NCI-H460 (cell line): ENCODE measurements around the gene CLIC4. TPM values are rescaled to one million over a fixed set of nuclear protein-coding genes. Genes with fewer than 3 reads are reported as not detected.

Experiments
- small RNA-seq, 2 experiments: library from RNA; depleted of rRNA; stranded (forward); fragments of <200 nt; gene quantifications; one replicate each; pipeline ENCODE3, GENCODE V24; 2014
- total RNA-seq: library from RNA; depleted of rRNA; stranded (reverse); fragments of >200 nt; shearing (Covaris generic); gene quantifications from 2 replicates; pipeline ENCODE4 v1.2.3, GENCODE V29; 2014; rRNA removed

CLIC4 gene
- total RNA-seq, 1 experiment from 2014 or later, result 170 TPM

Small RNA genes lying within 50 kb of the gene (small RNA-seq; reads per million reads assigned to genes)
- 0 reads per million in 2 experiments for gene RNU6-1208P

Other genes starting within 250 kb of the CLIC4 start
- 34.6 and 36.7 TPM in 2 replicates for gene RCAN3, start 242.6 kb upstream of the CLIC4 start, total RNA-seq
- gene NCMAP, start 189.4 kb upstream of the CLIC4 start, total RNA-seq, result 1.3 and 1.6 TPM in 2 replicates
- gene SRRM1, start 102.1 kb upstream of the CLIC4 start, total RNA-seq, result 50.4 and 50.9 TPM in 2 replicates
- gene RUNX3, start 184.8 kb downstream of the CLIC4 start, total RNA-seq, result not detected in 2 replicates